CD4-positive, alpha-beta T cell treated with Interleukin-15 for 4 hours (primary cell): Measurements from ENCODE around the gene POLR3F.
"Not testable (repeated sequence)": the region's sequence is repeated elsewhere in the genome, so short reads cannot be mapped to it uniquely, and the experiment has no call there.

Experiments used
- DNase-seq: peaks from one replicate; pipeline ENCODE4 v3.0.0-alpha.2; 2020; ENCODE audit warnings: low spot score

The POLR3F gene

GRCh38 chr20:18466894-18467730 is at the start of gene POLR3F, which contains the start of gene DZANK1:
TSS of gene POLR3F (plus strand) at chr20:18467390. CDS start at chr20:18467507, 117 bp downstream.
TSS of gene DZANK1 (minus strand) at chr20:18467030. CDS start at chr20:18465358, 1,672 bp downstream.
- DNase-seq = peak; percentile 94

- no peak for DNase-seq
Observed at GRCh38 chr20:18421608-18422007, 45.6 kb upstream of the POLR3F start.

- no peak for DNase-seq
Observed at GRCh38 chr20:18427214-18427613, 40.0 kb upstream of the POLR3F start.

- no peak for DNase-seq
Observed at GRCh38 chr20:18428490-18429173, 38.6 kb upstream of the POLR3F start.

GRCh38 chr20:18430172-18430826 is 36.9 kb upstream of the POLR3F start:
- DNase-seq = no peak

- DNase-seq = no peak
Observed at GRCh38 chr20:18431206-18431605, 36.0 kb upstream of the POLR3F start.

- DNase-seq = no peak
Observed at GRCh38 chr20:18436847-18437246, 30.3 kb upstream of the POLR3F start.

- no peak for DNase-seq
Observed at GRCh38 chr20:18440403-18440802, 26.8 kb upstream of the POLR3F start.

- no peak for DNase-seq
Observed at GRCh38 chr20:18443886-18444285, 23.3 kb upstream of the POLR3F start.

- DNase-seq = no peak
Observed at GRCh38 chr20:18456600-18456999, 10.6 kb upstream of the POLR3F start.

- no peak for DNase-seq
Observed at GRCh38 chr20:18465536-18466200, 1.5 kb upstream of the POLR3F start.

- no peak for DNase-seq
Observed at GRCh38 chr20:18466574-18466893, 656 bp upstream of the POLR3F start.

- no peak for DNase-seq
Observed at GRCh38 chr20:18477218-18477617, 10.0 kb downstream of the POLR3F start.

GRCh38 chr20:18477821-18478220 is 10.6 kb downstream of the POLR3F start:
- no peak for DNase-seq

- no peak for DNase-seq
Observed at GRCh38 chr20:18481596-18481995, 14.4 kb downstream of the POLR3F start.

GRCh38 chr20:18488301-18488700 is 21.1 kb downstream of the POLR3F start:
- DNase-seq = no peak

- no peak for DNase-seq
Observed at GRCh38 chr20:18496042-18496441, 28.9 kb downstream of the POLR3F start.

GRCh38 chr20:18496740-18497592 is 29.8 kb downstream of the POLR3F start, which contains the start of gene RBBP9:
TSS of gene RBBP9 (minus strand) at chr20:18497225. CDS start at chr20:18497167, 58 bp downstream.
- DNase-seq = peak; percentile 71

- no peak for DNase-seq
Observed at GRCh38 chr20:18497603-18498002, 30.4 kb downstream of the POLR3F start.

GRCh38 chr20:18501672-18502071 is 34.5 kb downstream of the POLR3F start:
- DNase-seq = not testable (repeated sequence)

GRCh38 chr20:18504479-18505060 is 37.4 kb downstream of the POLR3F start:
- no peak for DNase-seq
